ENCODE data around the gene FHDC1.

FHDC1 gene

GRCh38 chr4:152968806-152969394 lies 32.8 kb downstream of the FHDC1 start:
- in situ Hi-C loops (cut with HindIII; ENCODE audit: low sequenced_read_pairs) = no loop called here
- TF ChIP-seq, protein P1, sequence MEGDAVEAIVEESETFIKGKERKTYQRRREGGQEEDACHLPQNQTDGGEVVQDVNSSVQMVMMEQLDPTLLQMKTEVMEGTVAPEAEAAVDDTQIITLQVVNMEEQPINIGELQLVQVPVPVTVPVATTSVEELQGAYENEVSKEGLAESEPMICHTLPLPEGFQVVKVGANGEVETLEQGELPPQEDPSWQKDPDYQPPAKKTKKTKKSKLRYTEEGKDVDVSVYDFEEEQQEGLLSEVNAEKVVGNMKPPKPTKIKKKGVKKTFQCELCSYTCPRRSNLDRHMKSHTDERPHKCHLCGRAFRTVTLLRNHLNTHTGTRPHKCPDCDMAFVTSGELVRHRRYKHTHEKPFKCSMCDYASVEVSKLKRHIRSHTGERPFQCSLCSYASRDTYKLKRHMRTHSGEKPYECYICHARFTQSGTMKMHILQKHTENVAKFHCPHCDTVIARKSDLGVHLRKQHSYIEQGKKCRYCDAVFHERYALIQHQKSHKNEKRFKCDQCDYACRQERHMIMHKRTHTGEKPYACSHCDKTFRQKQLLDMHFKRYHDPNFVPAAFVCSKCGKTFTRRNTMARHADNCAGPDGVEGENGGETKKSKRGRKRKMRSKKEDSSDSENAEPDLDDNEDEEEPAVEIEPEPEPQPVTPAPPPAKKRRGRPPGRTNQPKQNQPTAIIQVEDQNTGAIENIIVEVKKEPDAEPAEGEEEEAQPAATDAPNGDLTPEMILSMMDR (IDR thresholded peaks at IDR 0.05; ENCODE audit: low read depth, low read length) = no peak
- H3K4me3 ChIP-seq (ENCODE audit: low read depth, low read length) = no peak overlapping the region
- no peak for DNase-seq (ENCODE audit: low read depth, low spot score)

- no peak overlapping the region for H3K4me3 ChIP-seq (ENCODE audit: low read depth, low read length)
- in situ Hi-C loops (cut with HindIII; ENCODE audit: low sequenced_read_pairs) = no loop called here
- DNase-seq (ENCODE audit: low read depth, low spot score) = peak; percentile 73
- TF ChIP-seq, protein P1 (IDR thresholded peaks at IDR 0.05; ENCODE audit: low read depth, low read length) = no peak
Measured at GRCh38 chr4:152970102-152970820, 34.1 kb downstream of the FHDC1 start.

DNA sequence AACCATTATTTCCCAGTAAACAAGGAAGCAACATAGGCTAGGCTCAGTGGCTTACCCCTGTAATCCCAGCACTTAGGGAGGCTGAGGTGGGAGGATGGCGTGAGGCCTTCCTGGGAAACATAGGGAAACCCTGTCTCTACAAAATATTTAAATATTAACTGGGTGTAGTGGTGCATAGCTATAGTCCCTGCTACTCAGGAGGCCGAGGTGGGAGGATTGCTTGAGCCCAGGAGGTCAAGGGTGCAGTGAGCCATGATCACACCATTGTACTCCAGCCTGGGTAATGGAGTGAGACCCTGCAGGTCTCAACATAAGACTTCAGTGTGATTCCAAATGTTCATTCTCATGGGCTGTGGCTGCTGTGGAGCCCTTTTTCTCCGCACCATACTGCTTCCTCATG lies 34.9 kb downstream of the FHDC1 start:
- no peak for DNase-seq (ENCODE audit: low read depth, low spot score)
- TF ChIP-seq, protein P1 (IDR thresholded peaks at IDR 0.05; ENCODE audit: low read depth, low read length) = no peak
- in situ Hi-C loops (cut with HindIII; ENCODE audit: low sequenced_read_pairs) = no loop called here
- H3K4me3 ChIP-seq (ENCODE audit: low read depth, low read length) = no peak overlapping the region

DNA sequence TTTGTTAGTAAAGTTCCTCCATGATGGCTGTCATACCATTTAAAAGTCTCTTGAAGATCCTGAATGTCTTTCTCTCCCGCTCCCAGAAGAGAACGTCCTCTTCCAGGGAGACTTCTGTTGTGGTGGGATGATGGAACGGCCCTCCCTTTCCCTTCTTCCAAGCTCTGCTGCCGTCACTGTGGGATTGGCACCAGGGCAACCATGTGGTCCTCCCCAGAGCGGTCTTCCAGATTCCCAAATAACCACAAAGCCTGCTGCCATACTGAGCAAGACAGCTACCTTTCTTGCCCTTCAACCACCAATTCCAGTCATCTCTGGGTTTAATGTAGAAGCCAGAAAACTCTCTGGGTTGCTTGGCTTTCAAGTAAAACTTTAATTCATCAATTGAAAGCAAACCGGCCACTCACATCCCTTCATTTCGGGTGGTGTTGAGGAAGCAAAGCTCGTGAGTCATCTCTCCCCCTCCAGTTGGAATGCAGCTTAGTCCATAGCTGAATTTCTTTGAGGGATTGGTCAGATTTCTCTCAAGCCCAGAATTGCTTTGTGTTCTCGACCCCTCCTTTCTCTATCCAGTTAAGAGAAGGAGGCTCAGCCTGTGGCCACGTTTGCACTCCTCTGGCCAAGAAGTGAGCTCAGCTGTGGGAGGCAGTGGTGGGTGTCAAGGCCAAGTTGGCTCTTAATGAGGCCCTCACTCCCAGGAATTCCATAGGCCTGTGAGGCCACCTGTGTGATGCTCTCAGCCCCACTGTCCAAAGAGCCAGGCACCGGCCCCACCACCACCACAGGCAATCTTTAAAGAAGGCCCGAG lies 36.9 kb downstream of the FHDC1 start:
- TF ChIP-seq, protein P1 (IDR thresholded peaks at IDR 0.05; ENCODE audit: low read depth, low read length) = no peak
- peak overlapping the region; percentile 5 for H3K4me3 ChIP-seq (ENCODE audit: low read depth, low read length)
- DNase-seq (ENCODE audit: low read depth, low spot score) = peak; percentile 97
- in situ Hi-C loops (cut with HindIII; ENCODE audit: low sequenced_read_pairs) = no loop called here

GRCh38 chr4:152973629-152974467 lies 37.7 kb downstream of the FHDC1 start:
- in situ Hi-C loops (cut with HindIII; ENCODE audit: low sequenced_read_pairs) = no loop called here
- TF ChIP-seq, protein P1 (IDR thresholded peaks at IDR 0.05; ENCODE audit: low read depth, low read length) = no peak
- H3K4me3 ChIP-seq (ENCODE audit: low read depth, low read length) = no peak overlapping the region
- no peak for DNase-seq (ENCODE audit: low read depth, low spot score)

Measured in astrocyte of the spinal cord (primary cell).